PC-9 (cell line): ENCODE measurements around the gene TMPRSS2. TPM values are rescaled to one million over a fixed set of nuclear protein-coding genes. Genes with fewer than 3 reads are reported as not detected.

Source experiments
- BruUV-seq: library from RNA; stranded (reverse); fragments of 400-500 nt; replicated peaks from 2 replicates; lab custom pipeline; 2021; lab: Mats Ljungman, UMichigan
- CTCF ChIA-PET: fragments of 300-600 bp; sonication (Branson Sonifier 250); formaldehyde crosslinking; loops from one replicate; lab custom pipeline; 2022; ENCODE audit warnings: antibody characterized with exemption; lab: Charles Lee
- POLR2A ChIA-PET: fragments of 300-600 bp; sonication (Branson Sonifier 250); formaldehyde crosslinking; loops from one replicate; lab custom pipeline; 2022; ENCODE audit warnings: antibody characterized with exemption; ENCODE audit not compliant: unreplicated experiment; lab: Charles Lee
- DNase-seq, 2 experiments: peaks; one replicate each; pipeline versions ENCODE4 v3.0.0 to v3.0.0-alpha.2; 2015 to 2022; ENCODE audit warnings: mixed read lengths in 1 of 2
- H2AFZ ChIP-seq: fragments of 200-600 bp; sonication (generic); 2 replicates; pipeline ENCODE4 v1.8.1; 2017; ENCODE audit warnings: antibody characterized with exemption
- H3F3A ChIP-seq: fragments of 200-600 bp; sonication (generic); 2 replicates; pipeline ENCODE4 v1.8.1; 2017; ENCODE audit warnings: antibody characterized with exemption, mild to moderate bottlenecking, low read depth; ENCODE audit not compliant: insufficient read depth
- H3K27ac ChIP-seq: fragments of 200-600 bp; sonication (generic); 2 replicates; pipeline ENCODE4 v1.6.1; 2016; ENCODE audit warnings: mixed run types
- H3K27me3 ChIP-seq: fragments of 200-600 bp; sonication (generic); 2 replicates; pipeline ENCODE4 v1.6.1; 2016; ENCODE audit warnings: low read depth, mixed run types; ENCODE audit not compliant: insufficient read depth
- H3K36me3 ChIP-seq: fragments of 200-600 bp; sonication (generic); 2 replicates; pipeline ENCODE4 v1.6.1; 2016; ENCODE audit warnings: low read depth, mixed run types
- H3K4me1 ChIP-seq: fragments of 200-600 bp; sonication (generic); replicated peaks from 2 replicates; pipeline ENCODE4 v1.6.1; 2016; ENCODE audit warnings: mixed run types; ENCODE audit not compliant: insufficient read depth
- H3K4me2 ChIP-seq: fragments of 200-600 bp; sonication (generic); 2 replicates; pipeline ENCODE4 v1.6.1; 2017; ENCODE audit warnings: mixed run types
- H3K4me3 ChIP-seq: fragments of 200-600 bp; sonication (generic); 2 replicates; pipeline ENCODE4 v1.6.1; 2016; ENCODE audit warnings: mixed run types
- H3K79me2 ChIP-seq: fragments of 200-600 bp; sonication (generic); 2 replicates; pipeline ENCODE4 v1.6.1; 2017; ENCODE audit warnings: low read depth, mixed run types
- H3K9me2 ChIP-seq: fragments of 200-600 bp; sonication (generic); 2 replicates; pipeline ENCODE4 v1.8.1; 2017; ENCODE audit warnings: mild to moderate bottlenecking; ENCODE audit not compliant: insufficient read depth
- H3K9me3 ChIP-seq: fragments of 200-600 bp; sonication (generic); 2 replicates; pipeline ENCODE4 v1.8.1; 2016; ENCODE audit warnings: low read depth; ENCODE audit not compliant: insufficient read depth
- H4K20me1 ChIP-seq: fragments of 200-600 bp; sonication (generic); 2 replicates; pipeline ENCODE4 v1.8.1; 2017; ENCODE audit not compliant: insufficient read depth
- CTCF ChIP-seq: fragments of 200-600 bp; sonication (generic); conservative IDR thresholded peaks from 2 replicates; pipeline ENCODE4 v1.6.1; 2017; ENCODE audit warnings: mixed run types, antibody characterized with exemption, mild to moderate bottlenecking, moderate library complexity
- EZH2 ChIP-seq: fragments of 200-600 bp; sonication (generic); IDR thresholded peaks from 2 replicates; pipeline ENCODE4 v1.8.0; 2017; ENCODE audit warnings: antibody characterized with exemption, low read depth
- intact Hi-C: fragments of 100-400 bp; cut with micrococcal nuclease; formaldehyde crosslinking; loops from one replicate; pipeline ENCODE4 v1.10.0; 2022; ENCODE audit not compliant: unreplicated experiment
- total RNA-seq: library from RNA; stranded (reverse); gene quantifications from 2 replicates; pipeline ENCODE4 v1.2.3, GENCODE V29; 2021

The TMPRSS2 gene
- total RNA-seq, 1 experiment from 2014 or later: 0.61 TPM

- ChIA-PET CTCF (no interaction called here), POLR2A (no interaction called here)
- TF ChIP-seq CTCF: no peak
- BruUV-seq: no TSS peak
- H3K36me3 ChIP-seq: no peaks in the 10 kb centered on the region
- no peaks in the 10 kb centered on the region for H3K9me2 ChIP-seq
- no peaks in the 10 kb centered on the region for H3K9me3 ChIP-seq
- H3F3A ChIP-seq: no peaks in the 10 kb centered on the region
- H3K4me1 ChIP-seq: no peaks in the 10 kb centered on the region
- H4K20me1 ChIP-seq: no peaks in the 10 kb centered on the region
- H3K27ac ChIP-seq: no peak overlapping the region
- no peak for DNase-seq
- no peak overlapping the region for H3K4me3 ChIP-seq
- no peak overlapping the region for H2AFZ ChIP-seq
- no peaks in the 10 kb centered on the region for H3K79me2 ChIP-seq
- H3K4me2 ChIP-seq: no peak overlapping the region
- intact Hi-C loops: no loop called here
- H3K27me3 ChIP-seq: no peaks in the 10 kb centered on the region
Measured at GRCh38 chr21:41438425-41439113, 69.4 kb downstream of the TMPRSS2 start.

GRCh38 chr21:41437729-41438128 is 70.2 kb downstream of the TMPRSS2 start:
- Histone ChIP-seq H3K27me3 (no peaks in the 10 kb centered on the region), H4K20me1 (no peaks in the 10 kb centered on the region), H2AFZ (no peak overlapping the region), H3K36me3 (no peaks in the 10 kb centered on the region), H3K4me2 (no peak overlapping the region), H3F3A (no peaks in the 10 kb centered on the region), H3K9me2 (no peaks in the 10 kb centered on the region), H3K27ac (no peak overlapping the region), H3K9me3 (no peaks in the 10 kb centered on the region), H3K4me3 (no peak overlapping the region), H3K79me2 (no peaks in the 10 kb centered on the region), H3K4me1 (no peaks in the 10 kb centered on the region)
- intact Hi-C loops: no loop called here
- TF ChIP-seq CTCF: no peak
- no peak for TF ChIP-seq EZH2
- ChIA-PET POLR2A (no interaction called here), CTCF (no interaction called here)
- no TSS peak for BruUV-seq
- no peak for DNase-seq

GRCh38 chr21:41435706-41436105 is 72.3 kb downstream of the TMPRSS2 start:
- H3K9me2 ChIP-seq: no peaks in the 10 kb centered on the region
- H4K20me1 ChIP-seq: no peaks in the 10 kb centered on the region
- H3K9me3 ChIP-seq: no peaks in the 10 kb centered on the region
- no peak overlapping the region for H3K4me2 ChIP-seq
- no peaks in the 10 kb centered on the region for H3K4me1 ChIP-seq
- no peaks in the 10 kb centered on the region for H3K27me3 ChIP-seq
- no peak overlapping the region for H3K27ac ChIP-seq
- no peak overlapping the region for H3K4me3 ChIP-seq
- no peaks in the 10 kb centered on the region for H3K79me2 ChIP-seq
- H3K36me3 ChIP-seq: no peaks in the 10 kb centered on the region
- no peak overlapping the region for H2AFZ ChIP-seq
- POLR2A ChIA-PET: no interaction called here
- no peak for DNase-seq
- H3F3A ChIP-seq: no peaks in the 10 kb centered on the region
- CTCF ChIA-PET: no interaction called here
- intact Hi-C loops: no loop called here
- no TSS peak for BruUV-seq
- TF ChIP-seq EZH2: no peak
- no peak for TF ChIP-seq CTCF
